ENCODE results near the gene CCSER1. TPM values are rescaled to one million over a fixed set of nuclear protein-coding genes. Genes with fewer than 3 reads are reported as not detected.
"Not testable (repeated sequence)": the region's sequence is repeated elsewhere in the genome, so short reads cannot be mapped to it uniquely, and the experiment has no call there.

CCSER1 gene
- total and polyA plus RNA-seq, 2 experiments from 2014 or later, result not detected

DNA sequence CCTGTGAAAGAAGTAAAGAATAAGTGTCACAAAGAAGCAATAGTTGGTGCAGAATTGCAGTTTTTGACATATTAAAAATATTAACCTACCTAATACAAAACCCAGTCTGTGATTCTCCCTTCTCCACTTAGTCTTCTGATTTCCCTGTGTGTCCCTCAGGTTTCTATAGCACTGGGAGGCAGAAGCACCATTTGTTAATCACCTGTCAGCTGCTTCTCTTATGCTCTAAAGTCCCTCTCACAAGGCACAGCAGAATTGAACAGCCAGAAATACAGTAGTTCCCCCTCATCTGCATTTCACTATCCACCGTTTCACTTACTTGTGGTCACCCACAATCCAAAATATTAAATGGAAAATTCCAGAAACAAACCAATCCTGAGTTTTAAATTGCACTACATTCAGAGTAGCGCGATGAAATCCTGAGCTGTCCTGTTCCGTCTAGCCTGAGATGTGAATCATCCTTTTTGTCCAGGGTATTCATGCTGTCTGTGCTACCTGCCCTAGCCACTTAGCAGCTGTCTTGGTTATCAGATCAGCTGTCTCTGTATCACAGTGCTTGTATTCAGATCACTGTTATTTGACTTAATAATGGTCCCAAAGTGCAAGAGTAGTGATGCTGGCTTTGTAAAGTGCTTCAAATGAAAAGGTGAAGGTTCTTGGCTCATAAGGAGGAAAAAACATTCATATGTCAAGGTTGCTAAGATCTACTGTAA lies 1192.5 kb downstream of the CCSER1 start:
- no peaks in the 10 kb centered on the region for H3K36me3 ChIP-seq (ENCODE audit: low read depth)
- no peaks in the 10 kb centered on the region for H3K4me1 ChIP-seq (ENCODE audit: insufficient read depth)

GRCh38 chr4:91322961-91323360 lies 1195.8 kb downstream of the CCSER1 start:
- Histone ChIP-seq H2AFZ (no peak overlapping the region), H3K79me2 (ENCODE audit: insufficient read depth) (no peaks in the 10 kb centered on the region), H3K27me3 (replicated peaks; ENCODE audit: insufficient read depth) (no peaks in the 10 kb centered on the region), H3K9me2 (ENCODE audit: insufficient read depth) (no peaks in the 10 kb centered on the region), H3K36me3 (ENCODE audit: low read depth) (no peaks in the 10 kb centered on the region), H3F3A (ENCODE audit: insufficient read depth) (no peaks in the 10 kb centered on the region), H3K9me3 (ENCODE audit: low read depth) (no peaks in the 10 kb centered on the region), H3K4me1 (ENCODE audit: insufficient read depth) (no peaks in the 10 kb centered on the region), H3K9ac (no peak overlapping the region), H3K4me3 (no peak overlapping the region), H3K4me2 (ENCODE audit: unreplicated experiment) (no peak overlapping the region), H3K27ac (no peak overlapping the region), H4K20me1 (ENCODE audit: insufficient read depth) (no peaks in the 10 kb centered on the region)
- 12 to 46% methylated on average over 1 of the region's 1 CpG for WGBS, 2 experiments (ENCODE audit: low coverage in 1 of 2, low lambda C conversion rate in 2 of 2, missing lambda C conversion rate in 2 of 2)
- TF ChIP-seq EZH2 (IDR thresholded peaks at IDR 0.05; ENCODE audit: insufficient read depth, poor library complexity, severe bottlenecking), result no peak
- TF ChIP-seq EZH2phosphoT487 (IDR thresholded peaks at IDR 0.05; ENCODE audit: insufficient read depth, low read depth), result no peak
- no peak for DNase-seq
- in situ Hi-C loops (cut with MboI), result no loop called here

More for the DNA sequence above, 1192.5 kb downstream of the CCSER1 start:
- H4K20me1 ChIP-seq (ENCODE audit: insufficient read depth), result no peaks in the 10 kb centered on the region
- H3K9me2 ChIP-seq (ENCODE audit: insufficient read depth), result no peaks in the 10 kb centered on the region
- H3K9me3 ChIP-seq (ENCODE audit: low read depth), result no peaks in the 10 kb centered on the region
- H3K9ac ChIP-seq, result no peak overlapping the region
- no peaks in the 10 kb centered on the region for H3F3A ChIP-seq (ENCODE audit: insufficient read depth)
- no peak overlapping the region for H3K4me3 ChIP-seq
- no peak overlapping the region for H2AFZ ChIP-seq
- no peak overlapping the region for H3K4me2 ChIP-seq (ENCODE audit: unreplicated experiment)
- no peak overlapping the region for H3K27ac ChIP-seq
- WGBS, 2 experiments (ENCODE audit: low coverage in 1 of 2, low lambda C conversion rate in 2 of 2, missing lambda C conversion rate in 2 of 2), result 31 to 36% methylated on average over 4 of the region's 4 CpGs
- no peak for DNase-seq
- H3K27me3 ChIP-seq (replicated peaks; ENCODE audit: insufficient read depth), result no peaks in the 10 kb centered on the region
- in situ Hi-C loops (cut with MboI), result no loop called here
- TF ChIP-seq EZH2 (IDR thresholded peaks at IDR 0.05; ENCODE audit: insufficient read depth, poor library complexity, severe bottlenecking) (no peak), EZH2phosphoT487 (IDR thresholded peaks at IDR 0.05; ENCODE audit: insufficient read depth, low read depth) (no peak)
- no peaks in the 10 kb centered on the region for H3K79me2 ChIP-seq (ENCODE audit: insufficient read depth)

- H3K4me2 ChIP-seq (ENCODE audit: unreplicated experiment), result no peak overlapping the region
- no peaks in the 10 kb centered on the region for H3K4me1 ChIP-seq (ENCODE audit: insufficient read depth)
- H3K4me3 ChIP-seq, result no peak overlapping the region
- no peaks in the 10 kb centered on the region for H3K36me3 ChIP-seq (ENCODE audit: low read depth)
- no peaks in the 10 kb centered on the region for H3F3A ChIP-seq (ENCODE audit: insufficient read depth)
- no peaks in the 10 kb centered on the region for H3K9me3 ChIP-seq (ENCODE audit: low read depth)
- TF ChIP-seq EZH2 (IDR thresholded peaks at IDR 0.05; ENCODE audit: insufficient read depth, poor library complexity, severe bottlenecking) (no peak), EZH2phosphoT487 (IDR thresholded peaks at IDR 0.05; ENCODE audit: insufficient read depth, low read depth) (no peak)
- no peaks in the 10 kb centered on the region for H4K20me1 ChIP-seq (ENCODE audit: insufficient read depth)
- H3K27ac ChIP-seq, result no peak overlapping the region
- no peaks in the 10 kb centered on the region for H3K9me2 ChIP-seq (ENCODE audit: insufficient read depth)
- no peaks in the 10 kb centered on the region for H3K27me3 ChIP-seq (replicated peaks; ENCODE audit: insufficient read depth)
- WGBS, 2 experiments (ENCODE audit: low coverage in 1 of 2, low lambda C conversion rate in 2 of 2, missing lambda C conversion rate in 2 of 2), result 0% methylated on average over 1 of the region's 1 CpG
- peak; percentile 3 for DNase-seq
- in situ Hi-C loops (cut with MboI), result no loop called here
- H3K9ac ChIP-seq, result no peak overlapping the region
- H3K79me2 ChIP-seq (ENCODE audit: insufficient read depth), result no peaks in the 10 kb centered on the region
- no peak overlapping the region for H2AFZ ChIP-seq
Observed at GRCh38 chr4:91325495-91325894, 1198.3 kb downstream of the CCSER1 start.

DNA sequence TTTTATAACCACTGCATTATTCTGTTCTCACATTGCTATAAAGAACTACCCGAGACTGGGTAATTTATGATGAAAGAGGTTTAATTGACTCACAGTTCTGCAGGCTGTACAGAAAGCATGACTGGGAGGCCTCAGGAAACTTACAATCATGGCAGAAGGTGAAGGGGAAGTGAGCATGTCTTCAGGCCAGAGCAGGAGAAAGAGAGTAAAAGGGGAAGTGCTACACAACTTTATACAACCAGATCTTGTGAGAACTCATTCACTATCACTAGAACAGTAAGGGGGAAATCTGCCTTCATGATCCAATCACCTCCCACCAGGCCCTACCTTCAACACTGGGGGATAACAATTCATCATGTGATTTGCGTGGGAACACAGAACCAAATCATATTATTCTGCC lies 1199.0 kb downstream of the CCSER1 start:
- H3K4me1 ChIP-seq (ENCODE audit: insufficient read depth); H2AFZ ChIP-seq; DNase-seq; H3K9ac ChIP-seq; H3K9me2 ChIP-seq (ENCODE audit: insufficient read depth); H3K4me2 ChIP-seq (ENCODE audit: unreplicated experiment); H3K79me2 ChIP-seq (ENCODE audit: insufficient read depth); H4K20me1 ChIP-seq (ENCODE audit: insufficient read depth); in situ Hi-C loops (cut with MboI); H3K27me3 ChIP-seq (replicated peaks; ENCODE audit: insufficient read depth); H3K9me3 ChIP-seq (ENCODE audit: low read depth); H3F3A ChIP-seq (ENCODE audit: insufficient read depth); H3K4me3 ChIP-seq; H3K27ac ChIP-seq; H3K36me3 ChIP-seq (ENCODE audit: low read depth): not testable (repeated sequence)
- 18 to 25% methylated on average over 2 of the region's 2 CpGs for WGBS, 2 experiments (ENCODE audit: low coverage in 1 of 2, low lambda C conversion rate in 2 of 2, missing lambda C conversion rate in 2 of 2)

Measured in GM23248 (cell line).